Measurements from ENCODE around the gene ALKAL2. TPM values are rescaled to one million over a fixed set of nuclear protein-coding genes. Genes with fewer than 3 reads are reported as not detected.
A peak's percentile ranks its signal among the peaks of the same experiment; 100 is the strongest.

Gene ALKAL2
- total RNA-seq, 4 donors from 2014 or later = 1.6 to 9.1 (median 3.6) TPM; not detected in 1

- no peak overlapping the region for H3K4me3 ChIP-seq
- no peaks in the 10 kb centered on the region for H3K4me1 ChIP-seq
- no peaks in the 10 kb centered on the region for H3K36me3 ChIP-seq
- TF ChIP-seq CTCF (IDR thresholded peaks at IDR 0.05) (no peak), POLR2A (IDR thresholded peaks at IDR 0.05) (no peak)
- H3K27me3 ChIP-seq = no peaks in the 10 kb centered on the region
- H3K9me3 ChIP-seq = no peaks in the 10 kb centered on the region
- H3K27ac ChIP-seq = no peak overlapping the region
- DNase-seq = no peak
Observed at GRCh38 chr2:305366-305765, 17.5 kb upstream of the ALKAL2 start.

DNA sequence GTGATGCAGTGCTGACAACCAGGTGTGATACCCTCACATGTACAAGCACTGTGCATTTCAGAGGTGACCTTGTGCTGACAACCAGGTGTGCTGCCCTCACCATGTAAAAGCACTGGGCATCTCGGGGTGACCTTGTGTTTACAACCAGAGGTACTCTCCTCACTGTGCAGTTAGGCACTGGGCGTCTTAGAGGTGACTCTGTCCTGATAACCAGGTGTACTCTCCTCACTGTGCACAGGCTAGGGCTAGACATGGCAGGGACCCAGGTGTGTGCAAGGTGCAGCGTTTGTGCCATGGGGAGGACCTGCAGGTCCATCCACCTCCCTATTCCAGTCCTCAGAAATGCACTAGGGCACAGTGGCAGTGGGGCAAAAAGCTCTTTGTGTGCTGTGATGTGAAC, 8.5 kb upstream of the ALKAL2 start:
- H3K27me3 ChIP-seq = no peaks in the 10 kb centered on the region
- no peak for DNase-seq
- no peaks in the 10 kb centered on the region for H3K36me3 ChIP-seq
- TF ChIP-seq CTCF (IDR thresholded peaks at IDR 0.05) (no peak), POLR2A (IDR thresholded peaks at IDR 0.05) (no peak)
- H3K4me3 ChIP-seq = no peak overlapping the region
- H3K9me3 ChIP-seq = no peaks in the 10 kb centered on the region
- H3K27ac ChIP-seq = no peak overlapping the region
- H3K4me1 ChIP-seq = no peaks in the 10 kb centered on the region

GRCh38 chr2:295090-295489, 7.2 kb upstream of the ALKAL2 start:
- Histone ChIP-seq H3K27me3 (no peaks in the 10 kb centered on the region), H3K4me3 (no peak overlapping the region), H3K36me3 (no peaks in the 10 kb centered on the region), H3K9me3 (no peaks in the 10 kb centered on the region), H3K4me1 (no peaks in the 10 kb centered on the region), H3K27ac (no peak overlapping the region)
- TF ChIP-seq POLR2A (IDR thresholded peaks at IDR 0.05) (no peak), CTCF (IDR thresholded peaks at IDR 0.05) (no peak)
- no peak for DNase-seq

- Histone ChIP-seq H3K27me3 (peaks cover 0 to 4% of the 10 kb centered on the region in 2 donors), H3K4me3 (peak overlapping the region; percentile 21 to 72 (median 44)), H3K9me3 (no peaks in the 10 kb centered on the region), H3K27ac (no peak overlapping the region), H3K36me3 (no peaks in the 10 kb centered on the region), H3K4me1 (peaks cover 0 to 31% (median 10%) of the 10 kb centered on the region in 4 donors)
- no peak for TF ChIP-seq POLR2A (IDR thresholded peaks at IDR 0.05)
- peak in 5 of 6 experiments; percentile 34 to 75 (median 68) for TF ChIP-seq CTCF (IDR thresholded peaks at IDR 0.05)
- DNase-seq = peak in 2 of 3 donors; percentile 80 to 83
Observed at GRCh38 chr2:290090-290722, 2.3 kb upstream of the ALKAL2 start.

- no peaks in the 10 kb centered on the region for H3K9me3 ChIP-seq
- H3K27me3 ChIP-seq = peaks cover 0 to 4% of the 10 kb centered on the region in 2 donors
- H3K4me3 ChIP-seq = peak overlapping the region; percentile 21 to 72 (median 44)
- peak overlapping the region in 2 of 4 donors; percentile 23 to 33 for H3K27ac ChIP-seq
- peak in 1 of 3 donors; percentile 56 for DNase-seq
- TF ChIP-seq POLR2A (IDR thresholded peaks at IDR 0.05) (no peak), CTCF (IDR thresholded peaks at IDR 0.05) (no peak)
- H3K36me3 ChIP-seq = no peaks in the 10 kb centered on the region
- H3K4me1 ChIP-seq = peaks cover 0 to 38% (median 10%) of the 10 kb centered on the region in 4 donors
Observed at GRCh38 chr2:289362-290089, 1.6 kb upstream of the ALKAL2 start.
